Mesodermal cell (in vitro differentiated cells): ENCODE data around the gene MAN2A1. TPM values are rescaled to one million over a fixed set of nuclear protein-coding genes. Genes with fewer than 3 reads are reported as not detected.

Experiments
- H3K27ac ChIP-seq: 2 replicates; pipeline ENCODE4 v1.7.0; 2013; ENCODE audit warnings: mild to moderate bottlenecking, low read depth, low read length, moderate library complexity; ENCODE audit not compliant: severe bottlenecking
- H3K36me3 ChIP-seq: 2 replicates; pipeline ENCODE4 v1.7.1; 2013; ENCODE audit warnings: mild to moderate bottlenecking, low read length, moderate library complexity; ENCODE audit not compliant: control insufficient read depth, insufficient read depth
- H3K4me1 ChIP-seq: one replicate; pipeline ENCODE4 v1.7.1; 2013; ENCODE audit warnings: mild to moderate bottlenecking, low read length; ENCODE audit not compliant: insufficient read depth, control insufficient read depth, poor library complexity, severe bottlenecking
- H3K4me3 ChIP-seq: 2 replicates; pipeline ENCODE4 v1.7.0; 2013; ENCODE audit warnings: low read length, control low read depth, mild to moderate bottlenecking; ENCODE audit not compliant: insufficient read depth, poor library complexity, severe bottlenecking; ENCODE audit errors: extremely low read depth
- H3K9me3 ChIP-seq: 2 replicates; pipeline ENCODE4 v1.7.1; 2013; ENCODE audit warnings: mild to moderate bottlenecking, low read length, moderate library complexity; ENCODE audit not compliant: control insufficient read depth
- WGBS, 2 experiments: methylation state at CpG; one replicate each; pipeline ENCODE4 v1.1.5; 2013; ENCODE audit warnings: missing lambda C conversion rate in 2 of 2; ENCODE audit not compliant: insufficient coverage in 2 of 2; 5-methylcytosine and 5-hydroxymethylcytosine counted together
- polyA plus RNA-seq, 2 experiments: library from polyadenylated mRNA; stranded (reverse); fragments of 50-300 nt; gene quantifications; one replicate each; pipeline ENCODE4 v1.2.3, GENCODE V29; 2013

The MAN2A1 gene
- 146 TPM for polyA plus RNA-seq (2013, experiment 1 of 2)
- polyA plus RNA-seq (2013, experiment 2 of 2): 157 TPM

- WGBS, 2 experiments: 0% methylated on average over 51 to 56 of the region's 58 CpGs
- Histone ChIP-seq H3K36me3 (no peaks in the 10 kb centered on the region), H3K27ac (peak within 1 kb of the TSS; percentile 88), H3K4me1 (peaks cover 10% of the 10 kb centered on the region), H3K4me3 (peak within 1 kb of the TSS; percentile 96), H3K9me3 (peaks cover 11% of the 10 kb centered on the region)
Measured at GRCh38 chr5:109689740-109690241, at the start of gene MAN2A1. Gene MAN2A1, plus strand, starts transcription at chr5:109689927. Its CDS starts 491 bp downstream, at chr5:109690418.

- WGBS, 2 experiments: 86 to 97% methylated on average over 3 to 4 of the region's 4 CpGs
- H3K9me3 ChIP-seq: peaks cover 5% of the 10 kb centered on the region
Measured at GRCh38 chr5:109640976-109641375, 48.8 kb upstream of the MAN2A1 start.

DNA sequence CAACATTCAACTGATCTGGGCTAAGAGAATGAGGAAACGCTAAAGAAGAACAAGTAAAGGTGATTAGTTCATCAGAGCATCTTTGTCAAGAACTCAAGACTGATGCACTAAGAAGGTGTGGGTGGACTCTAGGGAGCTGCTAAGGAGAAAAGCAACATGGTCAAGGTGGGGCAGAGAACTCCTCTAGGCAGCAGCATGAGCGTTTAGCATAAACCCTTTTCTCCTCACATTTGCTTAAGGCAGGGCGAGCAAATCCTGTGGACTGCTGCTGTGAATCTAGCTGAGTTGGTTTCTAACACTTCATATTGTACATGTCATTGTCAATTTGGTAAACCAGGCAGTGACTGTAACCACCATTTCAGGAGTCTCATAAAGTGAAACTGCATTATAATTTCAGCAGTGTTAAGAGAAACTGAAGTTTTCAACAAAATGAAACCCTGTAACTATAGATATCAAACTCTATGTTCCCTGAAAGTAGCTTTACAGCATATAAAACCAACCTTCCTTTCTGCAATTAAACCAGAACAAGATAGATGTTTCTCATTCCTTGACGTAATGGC lies 45.9 kb upstream of the MAN2A1 start:
- 89 to 93% methylated on average over 2 to 3 of the region's 4 CpGs for WGBS, 2 experiments
- peaks cover 5% of the 10 kb centered on the region for H3K9me3 ChIP-seq
- H3K4me3 ChIP-seq: no peak overlapping the region
- no peaks in the 10 kb centered on the region for H3K36me3 ChIP-seq
- peaks cover 16% of the 10 kb centered on the region for H3K4me1 ChIP-seq
- H3K27ac ChIP-seq: no peak overlapping the region

More at GRCh38 chr5:109640976-109641375, 48.8 kb upstream of the MAN2A1 start:
- Histone ChIP-seq H3K4me3 (no peak overlapping the region), H3K27ac (no peak overlapping the region), H3K36me3 (no peaks in the 10 kb centered on the region), H3K4me1 (peaks cover 13% of the 10 kb centered on the region)

- Histone ChIP-seq H3K4me3 (no peak overlapping the region), H3K27ac (peak overlapping the region; percentile 43), H3K4me1 (peaks cover 16% of the 10 kb centered on the region), H3K36me3 (no peaks in the 10 kb centered on the region), H3K9me3 (peaks cover 5% of the 10 kb centered on the region)
- 50 to 67% methylated on average over 4 to 5 of the region's 7 CpGs for WGBS, 2 experiments
Measured at GRCh38 chr5:109644829-109645228, 44.9 kb upstream of the MAN2A1 start.

DNA sequence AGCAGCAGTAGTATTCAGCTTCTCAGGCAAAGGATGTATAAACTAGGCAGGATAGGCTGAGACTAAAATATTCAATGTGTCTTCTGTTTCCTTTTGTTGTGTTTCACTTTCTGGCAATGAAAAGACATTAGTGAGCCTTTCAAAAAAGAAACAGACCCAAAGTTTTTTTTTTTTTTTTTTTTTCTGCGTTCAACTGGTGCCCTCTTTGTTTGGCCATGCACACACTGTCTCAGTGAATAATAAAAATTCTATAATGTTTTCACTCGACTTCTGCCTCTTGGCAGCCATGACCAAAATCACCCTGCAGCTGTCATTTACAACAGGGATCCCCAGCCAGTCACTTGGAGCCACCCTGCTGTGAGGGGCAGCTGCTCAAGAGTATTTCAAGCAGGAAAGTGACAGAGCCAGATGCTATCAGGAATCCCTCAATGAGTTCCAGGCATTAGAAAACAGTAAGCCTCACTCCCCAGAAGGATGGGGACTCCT lies 44.0 kb upstream of the MAN2A1 start:
- Histone ChIP-seq H3K9me3 (no peaks in the 10 kb centered on the region), H3K4me3 (no peak overlapping the region), H3K27ac (peak overlapping the region; percentile 52), H3K36me3 (no peaks in the 10 kb centered on the region), H3K4me1 (peaks cover 18% of the 10 kb centered on the region)
- WGBS, 2 experiments: 14 to 50% methylated on average over 1 of the region's 2 CpGs

- Histone ChIP-seq H3K9me3 (no peaks in the 10 kb centered on the region), H3K27ac (peak overlapping the region; percentile 36), H3K4me3 (no peak overlapping the region), H3K4me1 (peaks cover 27% of the 10 kb centered on the region), H3K36me3 (no peaks in the 10 kb centered on the region)
- 63% methylated on average over 4 of the region's 4 CpGs; no CpG with 5 or more reads in 1 of the 2 experiments for WGBS, 2 experiments
Measured at GRCh38 chr5:109649318-109649717, 40.4 kb upstream of the MAN2A1 start.

DNA sequence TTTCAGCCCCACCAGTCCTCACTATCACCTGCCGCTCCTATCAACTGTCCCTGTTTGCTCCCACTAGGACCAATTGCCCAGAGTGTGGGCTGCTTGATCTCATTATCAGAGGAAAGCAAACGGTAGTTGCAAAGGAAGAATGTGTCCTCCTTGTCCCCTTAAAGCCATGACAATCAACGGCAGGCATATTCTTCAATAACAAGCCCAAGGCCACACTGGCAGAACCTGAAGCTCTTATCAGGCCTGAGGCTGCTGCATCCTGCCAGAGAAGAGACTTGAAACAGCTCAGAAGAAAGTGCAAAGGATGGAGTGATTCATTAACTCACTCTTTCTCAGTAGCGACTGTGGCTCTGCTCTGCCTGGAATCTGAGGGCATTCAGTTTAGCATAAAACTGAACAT lies 39.2 kb upstream of the MAN2A1 start:
- peaks cover 19% of the 10 kb centered on the region for H3K4me1 ChIP-seq
- WGBS, 2 experiments: 40 to 100% methylated on average over 1 to 2 of the region's 4 CpGs
- H3K9me3 ChIP-seq: no peaks in the 10 kb centered on the region
- H3K27ac ChIP-seq: no peak overlapping the region
- H3K36me3 ChIP-seq: no peaks in the 10 kb centered on the region
- H3K4me3 ChIP-seq: no peak overlapping the region

DNA sequence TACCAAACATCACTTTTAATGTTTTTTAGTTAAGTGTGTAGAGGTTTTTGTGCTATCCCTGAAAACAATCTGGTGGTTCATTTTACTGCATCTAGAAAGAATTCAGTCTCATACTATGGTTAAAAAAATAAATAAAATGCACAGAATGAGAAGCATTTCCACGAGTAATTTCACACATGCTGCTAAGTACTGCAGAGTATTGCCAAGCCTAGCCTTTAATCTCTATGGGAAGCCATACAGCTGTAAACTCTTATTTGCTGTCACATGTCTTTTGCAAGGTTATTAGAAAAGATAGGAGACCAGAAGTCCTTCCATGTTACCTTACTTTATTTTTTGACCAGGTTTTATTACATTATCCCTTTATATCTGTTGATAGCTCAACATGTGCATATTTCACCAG lies 37.6 kb upstream of the MAN2A1 start:
- peaks cover 22% of the 10 kb centered on the region for H3K4me1 ChIP-seq
- 57% methylated on average over 1 of the region's 1 CpG; no CpG with 5 or more reads in 1 of the 2 experiments for WGBS, 2 experiments
- H3K4me3 ChIP-seq: no peak overlapping the region
- no peak overlapping the region for H3K27ac ChIP-seq
- H3K9me3 ChIP-seq: no peaks in the 10 kb centered on the region
- no peaks in the 10 kb centered on the region for H3K36me3 ChIP-seq

DNA sequence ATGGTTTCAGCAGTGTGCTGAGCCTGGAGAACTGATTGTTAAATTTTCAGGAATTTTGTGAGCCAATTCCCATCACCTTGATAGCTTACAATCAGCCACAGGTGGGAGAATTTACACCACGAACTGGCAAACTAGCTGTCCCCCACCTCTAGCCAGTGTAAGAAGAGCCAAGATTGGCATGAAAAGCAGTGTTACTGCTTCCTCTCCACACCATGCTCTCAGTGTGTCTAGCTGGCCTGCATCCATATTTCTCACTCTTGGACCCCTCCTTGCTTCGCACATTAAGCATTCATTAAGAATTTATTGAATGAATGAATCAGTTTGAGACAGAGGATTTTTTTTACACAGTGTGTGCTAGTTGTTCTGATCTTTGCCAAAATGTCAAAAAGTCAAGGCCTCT lies 36.7 kb upstream of the MAN2A1 start:
- no peak overlapping the region for H3K4me3 ChIP-seq
- no peak overlapping the region for H3K27ac ChIP-seq
- no peaks in the 10 kb centered on the region for H3K9me3 ChIP-seq
- WGBS, 2 experiments: no CpG with 5 or more reads among the region's 2 CpGs
- H3K36me3 ChIP-seq: no peaks in the 10 kb centered on the region
- H3K4me1 ChIP-seq: peaks cover 23% of the 10 kb centered on the region

DNA sequence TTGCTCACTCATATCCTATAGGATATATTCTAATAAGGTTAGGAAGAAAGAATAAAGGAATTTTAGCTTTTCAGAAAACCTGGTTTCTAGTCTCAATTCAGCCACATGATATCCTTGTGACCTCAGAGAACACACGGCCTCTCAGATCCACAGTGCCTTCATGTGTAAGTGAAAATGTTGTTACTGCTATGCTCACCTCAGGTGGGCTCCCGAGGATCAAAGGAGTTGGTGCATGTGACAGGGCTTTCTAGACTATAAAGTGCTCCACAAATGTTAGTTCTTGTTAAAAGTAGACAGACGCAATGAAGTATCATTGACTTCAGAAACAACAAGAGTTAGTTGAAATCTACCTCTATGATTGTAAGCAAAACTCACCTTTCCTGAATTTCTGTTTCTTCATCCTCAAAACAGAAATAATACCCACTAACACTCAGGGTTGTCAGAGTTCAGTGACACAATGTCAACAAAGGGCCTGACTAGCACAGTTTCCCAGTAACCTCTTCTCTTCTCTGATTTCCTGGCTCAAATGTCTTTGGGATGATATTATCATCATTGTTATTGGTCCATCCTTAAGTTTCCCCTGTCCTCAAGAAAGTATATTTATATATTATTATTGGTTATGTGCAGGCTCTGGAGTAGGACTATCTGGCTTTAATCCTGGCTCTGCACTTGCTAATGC lies 36.0 kb upstream of the MAN2A1 start:
- no peak overlapping the region for H3K4me3 ChIP-seq
- no peaks in the 10 kb centered on the region for H3K9me3 ChIP-seq
- H3K4me1 ChIP-seq: peaks cover 23% of the 10 kb centered on the region
- no peaks in the 10 kb centered on the region for H3K36me3 ChIP-seq
- 67 to 100% methylated on average over 1 to 2 of the region's 3 CpGs for WGBS, 2 experiments
- H3K27ac ChIP-seq: no peak overlapping the region

DNA sequence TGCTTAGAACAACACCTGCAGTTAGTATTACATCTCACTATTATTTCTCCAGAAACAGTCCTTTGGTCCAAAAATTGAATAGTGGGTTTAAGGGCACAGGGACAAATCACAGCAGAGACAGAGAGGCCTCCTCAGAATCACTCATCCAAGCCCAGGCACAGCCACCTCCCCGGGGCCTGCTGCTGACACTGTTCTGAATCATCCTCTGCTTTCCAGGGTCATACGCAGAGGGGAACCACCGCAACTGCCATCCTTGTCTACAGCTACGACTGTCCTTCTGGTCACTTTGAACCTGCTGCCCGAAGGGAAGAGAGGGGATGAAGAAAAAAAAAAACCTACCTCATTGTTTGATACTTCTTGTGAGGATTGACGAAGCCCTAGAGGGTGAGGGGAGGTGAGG lies 35.3 kb upstream of the MAN2A1 start:
- no CpG with 5 or more reads among the region's 6 CpGs for WGBS, 2 experiments
- H3K36me3 ChIP-seq: no peaks in the 10 kb centered on the region
- peaks cover 23% of the 10 kb centered on the region for H3K4me1 ChIP-seq
- no peaks in the 10 kb centered on the region for H3K9me3 ChIP-seq
- no peak overlapping the region for H3K27ac ChIP-seq
- H3K4me3 ChIP-seq: no peak overlapping the region
